Fibroblast of lung (primary cell): ENCODE results near the gene PHTF2.

Source experiments
- CTCF ChIP-seq, 2 donors: IDR thresholded peaks in 1 of 2; conservative IDR thresholded peaks in 1 of 2; 1 replicate in 1 of 2; 2 replicates in 1 of 2; pipeline ENCODE4 v1.5.1; 2011 to 2012; ENCODE audit warnings: low read length in 2 of 2, control low read depth in 1 of 2, inconsistent platforms in 1 of 2, low read depth in 1 of 2, mild to moderate bottlenecking in 1 of 2
- EZH2 ChIP-seq: IDR thresholded peaks from 2 replicates; pipeline ENCODE4 v1.5.1; 2012; ENCODE audit warnings: low read length, control low read depth, mild to moderate bottlenecking; ENCODE audit errors: missing control alignments

GRCh38 chr7:77933394-77933793, 134.8 kb downstream of the PHTF2 start:
- no peak for TF ChIP-seq CTCF (conservative IDR thresholded peaks at IDR 0.05 in 1 of 2, IDR thresholded peaks at IDR 0.05 in 1 of 2; ENCODE audit: low read depth in 1 of 2, low read length in 2 of 2)
- TF ChIP-seq EZH2: no peak
